DND-41 (cell line): ENCODE data around the gene BMPR2.

Source experiments
- EZH2 ChIP-seq: IDR thresholded peaks from 3 replicates; pipeline ENCODE4 v1.6.1; 2012; ENCODE audit warnings: borderline replicate concordance, low read depth, mild to moderate bottlenecking, moderate library complexity, low read length, inconsistent platforms; ENCODE audit not compliant: severe bottlenecking
- TF ChIP-seq, protein P1 (sequence below): IDR thresholded peaks from 2 replicates; pipeline ENCODE4 v1.5.1; 2012; ENCODE audit warnings: borderline replicate concordance, low read length, moderate library complexity, mild to moderate bottlenecking; ENCODE audit not compliant: poor library complexity, severe bottlenecking; ENCODE audit errors: extremely low read depth

DNA sequence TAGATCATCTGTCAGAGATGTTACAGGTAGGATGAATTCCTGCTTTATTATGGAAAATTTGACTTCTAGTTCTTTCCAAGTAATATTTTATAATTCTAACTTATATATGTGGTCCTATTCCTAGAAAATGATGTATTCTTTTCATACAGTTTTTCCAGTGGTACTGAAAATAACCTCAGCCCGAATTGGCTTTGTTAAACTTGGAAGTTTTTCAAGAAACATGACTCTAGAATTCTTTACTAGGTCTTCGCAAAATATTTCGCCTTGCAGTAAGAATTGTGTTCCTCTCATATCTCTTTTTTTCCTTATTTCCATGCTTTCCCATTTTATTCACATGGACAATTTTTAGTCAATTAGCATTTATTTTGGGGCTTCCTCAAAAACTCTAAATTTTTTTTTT, 60.5 kb downstream of the BMPR2 start:
- TF ChIP-seq, protein P1, sequence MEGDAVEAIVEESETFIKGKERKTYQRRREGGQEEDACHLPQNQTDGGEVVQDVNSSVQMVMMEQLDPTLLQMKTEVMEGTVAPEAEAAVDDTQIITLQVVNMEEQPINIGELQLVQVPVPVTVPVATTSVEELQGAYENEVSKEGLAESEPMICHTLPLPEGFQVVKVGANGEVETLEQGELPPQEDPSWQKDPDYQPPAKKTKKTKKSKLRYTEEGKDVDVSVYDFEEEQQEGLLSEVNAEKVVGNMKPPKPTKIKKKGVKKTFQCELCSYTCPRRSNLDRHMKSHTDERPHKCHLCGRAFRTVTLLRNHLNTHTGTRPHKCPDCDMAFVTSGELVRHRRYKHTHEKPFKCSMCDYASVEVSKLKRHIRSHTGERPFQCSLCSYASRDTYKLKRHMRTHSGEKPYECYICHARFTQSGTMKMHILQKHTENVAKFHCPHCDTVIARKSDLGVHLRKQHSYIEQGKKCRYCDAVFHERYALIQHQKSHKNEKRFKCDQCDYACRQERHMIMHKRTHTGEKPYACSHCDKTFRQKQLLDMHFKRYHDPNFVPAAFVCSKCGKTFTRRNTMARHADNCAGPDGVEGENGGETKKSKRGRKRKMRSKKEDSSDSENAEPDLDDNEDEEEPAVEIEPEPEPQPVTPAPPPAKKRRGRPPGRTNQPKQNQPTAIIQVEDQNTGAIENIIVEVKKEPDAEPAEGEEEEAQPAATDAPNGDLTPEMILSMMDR: no peak
- TF ChIP-seq EZH2: no peak
